Hepatocyte (in vitro differentiated cells): ENCODE measurements around the gene ERMAP.

Experiments used
- EZH2 ChIP-seq: fragments of 200-600 bp; sonication (generic); IDR thresholded peaks from 2 replicates; pipeline ENCODE4 v1.6.1; 2016; ENCODE audit warnings: antibody characterized with exemption, mild to moderate bottlenecking, borderline replicate concordance
- TF ChIP-seq, protein P1 (sequence below): fragments of 200-600 bp; sonication (generic); IDR thresholded peaks from 2 replicates; pipeline ENCODE4 v1.5.1; 2016; ENCODE audit warnings: antibody characterized with exemption, mild to moderate bottlenecking; ENCODE audit not compliant: poor library complexity

GRCh38 chr1:42847111-42847595 is 30.2 kb downstream of the ERMAP start:
- TF ChIP-seq, protein P1, sequence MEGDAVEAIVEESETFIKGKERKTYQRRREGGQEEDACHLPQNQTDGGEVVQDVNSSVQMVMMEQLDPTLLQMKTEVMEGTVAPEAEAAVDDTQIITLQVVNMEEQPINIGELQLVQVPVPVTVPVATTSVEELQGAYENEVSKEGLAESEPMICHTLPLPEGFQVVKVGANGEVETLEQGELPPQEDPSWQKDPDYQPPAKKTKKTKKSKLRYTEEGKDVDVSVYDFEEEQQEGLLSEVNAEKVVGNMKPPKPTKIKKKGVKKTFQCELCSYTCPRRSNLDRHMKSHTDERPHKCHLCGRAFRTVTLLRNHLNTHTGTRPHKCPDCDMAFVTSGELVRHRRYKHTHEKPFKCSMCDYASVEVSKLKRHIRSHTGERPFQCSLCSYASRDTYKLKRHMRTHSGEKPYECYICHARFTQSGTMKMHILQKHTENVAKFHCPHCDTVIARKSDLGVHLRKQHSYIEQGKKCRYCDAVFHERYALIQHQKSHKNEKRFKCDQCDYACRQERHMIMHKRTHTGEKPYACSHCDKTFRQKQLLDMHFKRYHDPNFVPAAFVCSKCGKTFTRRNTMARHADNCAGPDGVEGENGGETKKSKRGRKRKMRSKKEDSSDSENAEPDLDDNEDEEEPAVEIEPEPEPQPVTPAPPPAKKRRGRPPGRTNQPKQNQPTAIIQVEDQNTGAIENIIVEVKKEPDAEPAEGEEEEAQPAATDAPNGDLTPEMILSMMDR = no peak
- TF ChIP-seq EZH2 = no peak
